Central memory CD4-positive, alpha-beta T cell (primary cell): ENCODE results near the gene PSMG4.

ENCODE experiments used
- DNase-seq: peaks from one replicate; pipeline ENCODE4 v3.0.0; 2022

Gene PSMG4

GRCh38 chr6:3311826-3312225 lies 53.1 kb downstream of the PSMG4 start:
- DNase-seq, result no peak

GRCh38 chr6:3312604-3313231 lies 54.0 kb downstream of the PSMG4 start:
- no peak for DNase-seq

GRCh38 chr6:3314176-3314575 lies 55.4 kb downstream of the PSMG4 start:
- DNase-seq, result no peak

GRCh38 chr6:3314621-3315467 lies 56.1 kb downstream of the PSMG4 start:
- DNase-seq, result no peak

- no peak for DNase-seq
These were observed 57.1 kb downstream of the PSMG4 start for GRCh38 chr6:3315841-3316240.

GRCh38 chr6:3316331-3316730 lies 57.6 kb downstream of the PSMG4 start:
- no peak for DNase-seq

GRCh38 chr6:3316818-3317217 lies 58.1 kb downstream of the PSMG4 start:
- DNase-seq, result no peak
